Hepatocyte (in vitro differentiated cells): ENCODE data around the gene RXRA.

ENCODE experiments used
- CTCF ChIP-seq: fragments of 200-600 bp; sonication (generic); IDR thresholded peaks from 2 replicates; pipeline ENCODE4 v1.5.1; 2016; ENCODE audit warnings: antibody characterized with exemption, mild to moderate bottlenecking; ENCODE audit not compliant: poor library complexity
- EZH2 ChIP-seq: fragments of 200-600 bp; sonication (generic); IDR thresholded peaks from 2 replicates; pipeline ENCODE4 v1.6.1; 2016; ENCODE audit warnings: antibody characterized with exemption, mild to moderate bottlenecking, borderline replicate concordance

DNA sequence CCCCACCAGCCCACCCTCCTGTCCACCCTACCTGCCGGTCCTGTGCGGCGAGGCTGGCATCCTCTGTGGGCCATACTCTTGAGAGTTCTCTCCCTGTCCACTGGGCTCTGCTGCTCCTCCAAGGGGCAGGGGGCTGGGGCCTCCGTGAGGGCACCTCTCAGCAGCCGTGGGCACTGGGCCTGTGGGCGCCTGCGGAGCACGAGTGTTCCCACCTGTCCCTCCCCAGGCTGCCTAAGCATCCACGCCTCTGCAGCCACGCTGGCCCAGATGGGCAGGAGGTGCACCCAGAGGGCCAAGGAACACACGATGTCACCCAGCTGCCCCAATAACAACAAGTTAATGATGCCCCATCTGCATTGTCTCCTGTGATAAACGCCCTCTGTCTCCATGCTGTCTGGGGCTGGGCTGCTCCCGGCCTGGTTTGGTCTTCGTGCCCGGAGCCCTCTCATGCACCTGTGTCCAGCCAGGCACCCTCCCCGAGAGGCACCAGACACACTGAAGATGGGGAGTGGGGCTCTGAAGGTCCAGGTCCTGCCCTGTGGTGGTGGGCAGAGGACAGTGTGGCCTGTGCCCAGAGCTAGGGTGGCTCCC, 114.5 kb downstream of the RXRA start:
- TF ChIP-seq CTCF (no peak), EZH2 (no peak)
